HCEC 1CT (cell line): ENCODE measurements around the gene F8A3.
"Not testable (repeated sequence)": the region's sequence is repeated elsewhere in the genome, so short reads cannot be mapped to it uniquely, and the experiment has no call there.

Source experiments
- DNase-seq: peaks from one replicate; pipeline ENCODE4 v3.0.0-alpha.2; 2017

Gene F8A3

DNA sequence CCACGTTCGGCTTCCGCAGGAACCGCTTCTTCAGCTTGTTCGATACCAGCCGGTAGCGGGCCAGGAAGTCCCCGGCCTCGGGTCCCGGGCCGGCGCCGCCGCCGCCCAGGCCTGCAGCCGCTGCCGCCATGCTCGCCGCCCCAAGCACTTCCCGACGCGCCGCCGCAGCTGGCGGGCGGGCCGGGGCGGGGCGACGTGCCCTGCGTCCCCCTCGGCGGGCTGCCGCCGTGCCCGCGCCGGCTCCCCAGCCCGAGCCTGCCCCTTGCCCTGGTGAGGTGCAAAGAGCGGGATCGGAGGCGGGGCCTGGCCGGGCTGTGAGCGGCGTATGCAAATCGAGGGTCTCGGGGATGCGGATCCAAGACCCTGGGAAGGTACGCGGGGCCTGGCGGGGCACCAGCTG is at the start of gene F8A3:
Gene F8A3 (minus strand): TSS at position 150 of the 400 bp plus-strand sequence. CDS start 20 bp downstream, at position 130.
- not testable (repeated sequence) for DNase-seq

DNA sequence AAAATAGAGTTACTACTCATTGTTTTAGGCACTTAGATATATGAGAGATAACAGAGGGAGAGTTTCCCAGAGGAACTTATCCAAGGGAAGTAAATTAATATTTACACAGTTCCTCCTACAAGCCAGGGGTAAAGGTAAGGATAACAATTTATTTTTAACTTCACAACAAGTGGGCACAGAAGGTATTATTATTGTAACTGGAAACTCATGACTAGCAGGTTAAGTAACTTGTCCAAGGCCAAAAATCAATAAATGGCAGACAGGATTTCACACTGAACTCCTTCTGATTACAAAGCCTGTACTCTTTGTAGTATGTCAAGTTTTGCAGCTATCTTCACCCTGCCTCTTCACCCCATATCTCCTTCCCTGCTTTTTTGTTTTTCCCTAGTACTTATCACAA is 46.9 kb upstream of the F8A3 start:
- no peak for DNase-seq

DNA sequence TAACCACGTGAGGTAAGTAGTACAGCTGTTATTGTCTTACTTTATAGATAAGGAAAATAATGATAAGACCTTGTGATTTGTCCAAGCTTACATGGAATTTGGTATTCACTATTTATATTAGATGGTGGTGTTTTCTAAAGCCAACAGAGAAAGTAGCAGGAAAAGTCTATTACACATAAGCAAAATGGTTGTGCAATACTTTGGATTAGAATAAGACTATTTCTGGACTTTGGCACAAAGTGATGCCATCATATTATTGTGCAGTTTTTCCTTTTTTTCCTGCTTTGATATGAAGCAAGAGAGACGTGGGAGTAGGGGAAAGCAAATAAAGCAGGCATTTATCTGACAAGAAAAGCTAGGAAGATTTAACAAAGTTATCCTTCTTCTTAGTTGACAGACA is 36.7 kb upstream of the F8A3 start:
- DNase-seq: not testable (repeated sequence)

DNA sequence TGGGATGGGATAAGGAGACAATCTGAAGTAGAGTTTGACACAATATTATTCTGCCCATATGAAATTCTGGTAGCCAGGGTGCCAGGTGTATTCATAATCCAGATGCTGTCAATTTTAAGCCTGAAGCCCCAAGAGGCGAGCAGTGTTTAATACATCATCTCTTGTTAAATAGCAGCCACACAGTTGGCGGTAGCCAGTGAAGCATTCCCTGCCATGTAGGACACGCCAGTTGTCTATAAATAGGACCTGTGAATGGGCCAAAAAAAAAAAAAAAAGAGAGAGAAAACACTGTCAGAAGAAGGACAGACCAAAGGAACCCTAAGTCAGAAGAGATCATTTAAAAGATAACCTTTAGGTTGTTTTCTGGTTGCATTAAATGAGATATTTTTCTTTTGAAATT is 33.0 kb upstream of the F8A3 start:
- DNase-seq: not testable (repeated sequence)

DNA sequence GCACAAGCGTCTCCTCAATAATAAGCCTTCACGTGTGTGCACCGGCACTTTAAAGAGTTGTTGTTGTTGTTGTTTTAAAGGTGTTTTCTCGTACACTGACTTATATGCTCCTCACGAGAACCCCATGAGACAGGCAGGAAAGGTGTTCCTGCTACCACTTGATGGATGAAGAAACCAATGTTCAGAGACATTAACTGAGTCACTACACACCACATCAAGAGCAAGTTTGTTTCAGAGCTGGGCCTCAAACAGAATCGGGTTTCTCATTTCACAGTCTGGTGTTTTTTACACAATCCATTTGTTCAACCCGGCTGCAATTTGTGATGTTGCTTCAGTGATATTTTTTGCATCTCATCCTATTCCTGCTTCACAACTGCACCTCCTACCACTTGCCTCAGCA is 18.7 kb upstream of the F8A3 start:
- not testable (repeated sequence) for DNase-seq

DNA sequence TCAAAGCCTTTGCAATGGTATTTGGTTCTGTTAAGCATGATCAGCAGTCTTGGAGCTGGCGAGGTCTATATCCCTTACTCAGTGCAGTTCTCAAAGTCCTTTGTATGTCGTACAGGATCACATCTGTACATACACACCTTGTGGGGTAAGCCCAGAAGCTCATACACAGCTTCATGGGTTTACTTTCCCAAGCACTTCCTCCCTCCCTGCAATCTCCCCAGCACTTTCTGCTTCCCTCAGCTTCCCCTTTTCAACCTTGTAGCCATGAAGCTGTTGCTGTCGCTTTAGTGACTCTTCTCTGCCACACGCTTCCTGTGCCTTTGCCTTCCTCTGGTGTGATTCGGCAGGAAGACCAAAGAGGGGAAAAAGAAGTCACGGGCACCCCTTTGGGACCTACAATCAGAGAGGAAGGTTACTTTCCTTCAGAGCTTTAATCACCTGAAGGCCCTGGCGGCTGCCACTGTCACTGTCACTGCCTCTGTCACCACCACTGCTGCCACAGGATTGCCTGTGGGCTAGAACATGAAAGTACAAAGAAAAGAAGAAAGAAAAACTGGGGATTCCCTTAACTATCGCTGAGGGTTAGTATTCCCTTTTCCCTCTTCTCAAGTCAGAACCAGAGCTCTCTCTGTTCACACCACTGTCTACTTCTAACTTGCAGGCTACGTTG is 8.0 kb upstream of the F8A3 start:
- not testable (repeated sequence) for DNase-seq

DNA sequence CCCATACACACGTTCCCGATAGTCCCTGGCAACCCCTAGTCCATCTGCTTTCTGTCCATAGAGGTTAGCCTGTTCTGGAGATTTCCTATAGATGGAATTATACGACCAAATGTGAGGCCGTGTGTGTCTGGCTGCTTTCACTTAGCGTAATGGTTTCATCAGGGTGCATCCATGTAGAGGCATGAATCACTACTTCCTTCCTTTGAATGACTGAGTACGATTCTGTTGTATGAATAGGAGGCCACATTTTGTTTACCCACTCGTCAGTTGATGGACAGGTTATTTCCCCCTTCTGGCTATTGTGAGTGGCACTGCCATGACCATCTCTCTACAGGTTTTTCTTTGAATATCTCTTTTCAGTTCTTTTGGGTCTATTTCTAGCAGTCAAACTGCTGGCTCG is 2.1 kb upstream of the F8A3 start:
- not testable (repeated sequence) for DNase-seq

DNA sequence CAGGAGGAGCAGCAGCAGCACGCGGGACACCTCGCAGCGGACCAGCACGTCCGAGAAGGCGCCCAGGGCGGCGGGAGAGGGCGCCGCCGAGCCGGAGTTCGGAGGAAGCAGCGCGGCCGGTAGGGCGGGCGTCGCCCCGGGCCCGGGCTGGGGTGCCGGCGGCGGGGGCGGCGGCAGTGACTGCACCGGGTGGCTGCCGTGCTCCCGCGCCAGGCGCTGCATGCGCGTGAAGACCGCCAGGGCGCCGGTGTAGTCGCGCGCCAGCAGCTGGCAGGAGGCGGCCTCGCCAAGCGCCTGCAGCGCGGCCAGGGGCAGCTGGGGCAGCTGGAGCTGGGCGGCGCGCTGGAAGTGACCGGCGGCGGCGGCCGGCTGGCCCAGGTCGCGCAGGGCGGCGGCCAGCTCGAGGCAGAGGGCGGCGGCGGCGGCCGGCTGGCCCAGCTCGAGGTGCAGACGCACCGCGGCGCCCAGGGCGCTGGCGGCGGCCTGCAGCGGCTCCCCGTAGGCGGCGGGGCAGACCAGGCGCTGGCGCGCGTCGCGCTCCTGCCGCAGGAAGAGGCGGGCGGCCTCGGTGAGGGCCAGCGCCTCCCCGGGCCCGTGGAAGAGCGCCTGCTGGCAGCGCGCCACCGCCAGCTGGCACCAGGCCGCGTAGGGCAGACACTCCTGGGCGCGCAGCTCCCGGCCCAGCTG is 516 bp downstream of the F8A3 start:
- DNase-seq: not testable (repeated sequence)

DNA sequence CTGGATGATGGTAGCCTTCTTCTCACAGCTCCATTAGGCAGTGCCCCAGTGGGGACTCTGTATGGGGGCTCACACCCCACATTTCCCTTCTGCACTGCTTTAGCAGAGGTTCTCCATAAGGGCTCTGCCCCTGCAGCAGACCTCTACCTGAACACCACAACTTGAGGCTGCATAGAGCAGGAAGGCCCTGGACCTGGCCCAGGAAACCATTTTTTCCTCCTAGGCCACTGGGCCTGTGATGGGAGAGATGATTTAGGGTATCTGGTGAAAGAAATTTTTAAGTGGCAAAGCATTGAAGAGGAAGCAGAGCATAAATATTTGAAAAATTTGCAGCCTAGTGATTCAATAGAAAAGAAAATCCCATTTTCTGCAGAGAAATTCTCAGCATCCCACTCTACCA is 17.3 kb downstream of the F8A3 start:
- DNase-seq: no peak

DNA sequence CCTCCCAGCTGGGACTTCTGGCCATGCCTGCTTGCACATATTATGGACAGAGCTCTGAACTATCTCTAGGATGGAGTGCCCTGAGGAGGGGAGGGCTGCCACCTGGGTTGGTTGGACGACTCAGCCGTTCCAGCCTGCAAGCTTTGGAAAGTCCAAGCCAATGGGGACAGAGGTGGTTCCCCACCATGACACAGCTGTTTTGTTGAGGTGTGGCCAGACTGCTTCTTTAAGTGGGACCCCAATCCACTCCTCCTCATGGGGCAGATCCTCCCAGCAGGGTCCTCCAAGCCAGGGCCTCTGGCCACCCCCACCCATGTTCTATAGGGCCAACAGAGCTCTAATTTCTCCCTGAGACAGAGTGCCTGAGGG is 22.7 kb downstream of the F8A3 start:
- DNase-seq: no peak

DNA sequence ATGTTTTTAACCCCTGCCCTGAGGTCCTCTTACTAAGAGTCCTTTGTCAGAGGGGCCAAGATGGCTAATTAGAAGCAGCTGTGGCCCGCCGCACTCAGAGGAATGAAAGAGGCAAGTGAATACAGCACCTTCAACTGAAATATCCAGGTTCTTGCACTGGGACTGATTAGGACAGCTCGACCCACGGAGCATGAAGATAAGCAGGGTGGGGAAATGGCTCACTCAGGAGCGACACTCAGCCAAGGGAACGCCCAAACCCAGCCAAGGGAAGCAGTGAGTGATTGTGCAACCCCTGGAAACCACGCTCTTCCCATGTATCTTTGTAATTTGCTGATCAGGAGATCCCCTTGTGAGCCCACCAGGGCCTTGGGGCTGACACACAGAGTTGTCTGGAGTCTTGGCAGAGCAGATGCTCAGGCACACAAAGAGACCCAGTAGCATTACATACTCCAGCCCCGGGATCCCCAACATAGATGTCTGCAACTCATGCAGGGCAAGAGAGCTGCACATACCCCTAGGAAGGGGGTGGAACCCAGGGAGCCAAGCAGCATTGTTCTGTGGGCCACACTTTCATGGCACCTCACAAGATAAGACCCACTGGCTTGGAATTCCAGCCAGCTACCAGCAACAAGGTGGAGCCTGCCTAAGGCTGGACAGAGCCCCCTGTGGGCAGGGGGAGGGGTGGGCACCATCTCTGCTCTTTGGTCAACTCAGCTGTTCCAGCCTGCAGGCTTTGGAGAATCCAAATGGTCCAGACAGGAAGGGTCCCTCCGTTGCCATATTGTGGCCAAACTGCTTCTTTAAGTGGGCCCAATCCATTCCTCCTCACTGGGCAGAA is 23.3 kb downstream of the F8A3 start:
- DNase-seq: no peak

DNA sequence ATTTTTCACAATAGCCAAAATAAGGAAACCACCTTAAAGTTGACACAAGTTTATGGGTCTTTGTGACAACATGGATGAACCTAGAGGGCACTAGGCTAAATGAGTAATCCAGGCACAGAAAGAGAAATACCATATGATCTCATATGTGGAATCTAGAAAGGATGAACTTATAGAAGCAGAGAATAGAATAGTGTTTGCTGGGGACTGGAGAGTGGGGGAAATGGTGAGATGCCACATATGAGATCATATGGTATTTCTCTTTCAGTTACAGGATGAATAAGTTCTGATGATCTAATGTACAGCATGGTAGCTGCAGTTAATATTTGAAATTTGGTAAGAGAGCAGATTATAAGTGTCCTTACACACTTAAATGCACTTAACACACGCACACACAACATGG is 40.7 kb downstream of the F8A3 start:
- DNase-seq: no peak
